GM19035 (cell line): ENCODE data around the gene AIF1L.

Source experiments
- ATAC-seq: cut with Tn5 transposase; IDR thresholded peaks from one replicate; pipeline ENCODE4 v1.9.1; 2021; ENCODE audit not compliant: unreplicated experiment

The AIF1L gene

DNA sequence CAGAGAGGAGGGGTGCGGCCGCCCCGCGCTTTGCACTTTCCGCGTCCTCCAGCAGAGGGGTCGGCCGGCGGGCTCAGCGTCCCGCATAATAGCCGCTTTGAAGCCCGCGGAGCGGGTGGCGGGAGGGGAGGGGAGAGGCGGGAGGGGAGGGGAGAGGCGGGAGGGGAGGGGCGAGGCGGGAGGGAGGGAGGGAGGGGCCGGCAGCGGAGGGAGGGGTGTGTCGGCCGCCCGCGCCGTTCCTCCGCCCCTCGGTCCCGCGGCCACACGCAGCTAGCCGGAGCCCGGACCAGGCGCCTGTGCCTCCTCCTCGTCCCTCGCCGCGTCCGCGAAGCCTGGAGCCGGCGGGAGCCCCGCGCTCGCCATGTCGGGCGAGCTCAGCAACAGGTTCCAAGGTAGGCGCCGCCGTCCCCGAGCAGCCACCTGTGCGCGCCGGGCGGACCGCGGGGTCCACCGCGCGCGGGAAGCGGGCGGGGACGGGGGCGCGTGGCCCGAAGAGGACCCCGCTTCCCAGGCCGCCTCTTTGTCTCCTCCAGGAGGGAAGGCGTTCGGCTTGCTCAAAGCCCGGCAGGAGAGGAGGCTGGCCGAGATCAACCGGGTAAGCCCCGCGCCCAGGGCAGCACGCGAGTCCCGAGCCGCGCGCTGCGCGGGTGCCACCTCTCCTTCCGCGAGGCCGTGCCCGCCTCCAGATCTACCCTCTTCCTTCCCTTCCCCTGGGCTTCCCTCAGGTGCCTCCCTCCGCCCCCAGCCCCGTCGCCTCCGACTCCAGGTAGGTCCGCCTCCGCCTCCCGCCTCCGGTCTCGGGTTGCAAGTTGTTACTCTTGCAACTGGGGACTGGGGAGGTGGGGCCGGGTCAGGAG lies at the start of gene AIF1L:
AIF1L (plus strand) TSS at position 263 of the 857 bp plus-strand sequence; CDS start at position 362, 99 bp downstream.
- no peak for ATAC-seq

DNA sequence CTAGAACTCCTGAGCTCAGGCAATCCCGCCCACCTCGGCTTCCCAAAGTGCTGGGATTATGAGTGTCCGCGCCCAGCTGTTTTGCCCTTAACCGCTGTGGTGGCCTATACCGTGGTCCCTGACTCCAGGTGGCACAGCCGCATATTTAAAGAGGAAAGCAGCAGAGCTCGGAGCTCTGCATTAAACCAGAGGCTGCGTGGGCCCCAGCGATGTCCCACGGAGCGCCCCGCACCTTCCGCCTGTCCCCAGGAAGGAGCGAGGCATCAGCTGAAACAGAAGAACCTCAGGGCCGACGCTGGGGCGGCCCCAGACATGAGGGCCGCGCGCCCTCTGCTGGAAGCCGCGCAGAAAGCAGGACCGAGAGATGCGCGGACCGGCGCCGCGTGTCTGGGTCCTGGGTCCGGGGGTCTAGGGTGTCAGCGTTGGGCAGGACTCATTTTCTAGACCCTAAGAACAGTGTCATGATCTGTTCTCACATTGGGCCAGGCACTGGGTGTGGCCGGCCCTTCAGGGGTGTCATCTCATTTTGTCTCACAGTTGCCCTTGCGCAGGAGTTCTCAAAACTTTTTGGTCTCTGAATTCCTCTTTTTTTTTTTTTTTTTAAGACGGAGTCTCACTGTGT lies 49.6 kb upstream of the AIF1L start:
- ATAC-seq = no peak

DNA sequence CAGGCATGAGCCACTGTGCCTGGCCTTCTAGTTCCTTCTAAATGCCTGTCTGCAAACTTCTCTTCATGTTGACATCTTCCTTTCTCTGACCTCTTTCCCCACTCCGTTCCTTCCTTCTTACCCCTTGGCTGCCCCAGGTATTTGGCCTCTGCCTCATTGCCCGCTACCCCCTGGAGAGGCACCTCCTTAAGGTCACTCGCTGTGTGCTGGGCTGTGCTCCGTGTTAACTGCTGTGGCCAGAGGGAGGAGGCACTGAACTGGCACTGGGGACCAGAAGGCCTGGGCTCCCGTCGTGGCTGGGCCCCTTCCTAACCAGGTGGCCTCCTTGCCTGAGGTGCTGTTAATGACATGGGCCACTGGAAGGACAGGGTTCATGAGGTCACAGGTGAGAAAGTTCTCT lies 48.0 kb upstream of the AIF1L start:
- no peak for ATAC-seq

DNA sequence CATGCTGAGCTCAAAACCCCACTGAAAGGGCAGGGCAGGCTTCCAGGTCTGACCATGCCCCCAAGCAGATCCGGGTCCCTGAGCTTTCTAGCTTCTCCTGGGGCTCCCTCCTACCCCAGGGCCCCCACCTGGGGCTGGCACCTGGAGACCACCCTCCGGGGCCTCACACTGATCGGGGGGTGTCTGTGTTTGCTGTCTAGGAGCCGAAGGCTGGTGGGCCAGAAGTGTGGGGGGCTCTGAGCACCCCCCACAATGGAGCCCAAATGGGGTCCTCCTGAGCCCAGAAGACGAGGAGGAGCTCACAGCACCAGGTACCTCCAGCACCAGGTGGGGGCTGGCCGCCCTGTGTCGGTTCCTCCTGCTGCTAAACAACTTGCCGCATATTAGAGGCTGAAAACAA lies 47.5 kb upstream of the AIF1L start:
- no peak for ATAC-seq

DNA sequence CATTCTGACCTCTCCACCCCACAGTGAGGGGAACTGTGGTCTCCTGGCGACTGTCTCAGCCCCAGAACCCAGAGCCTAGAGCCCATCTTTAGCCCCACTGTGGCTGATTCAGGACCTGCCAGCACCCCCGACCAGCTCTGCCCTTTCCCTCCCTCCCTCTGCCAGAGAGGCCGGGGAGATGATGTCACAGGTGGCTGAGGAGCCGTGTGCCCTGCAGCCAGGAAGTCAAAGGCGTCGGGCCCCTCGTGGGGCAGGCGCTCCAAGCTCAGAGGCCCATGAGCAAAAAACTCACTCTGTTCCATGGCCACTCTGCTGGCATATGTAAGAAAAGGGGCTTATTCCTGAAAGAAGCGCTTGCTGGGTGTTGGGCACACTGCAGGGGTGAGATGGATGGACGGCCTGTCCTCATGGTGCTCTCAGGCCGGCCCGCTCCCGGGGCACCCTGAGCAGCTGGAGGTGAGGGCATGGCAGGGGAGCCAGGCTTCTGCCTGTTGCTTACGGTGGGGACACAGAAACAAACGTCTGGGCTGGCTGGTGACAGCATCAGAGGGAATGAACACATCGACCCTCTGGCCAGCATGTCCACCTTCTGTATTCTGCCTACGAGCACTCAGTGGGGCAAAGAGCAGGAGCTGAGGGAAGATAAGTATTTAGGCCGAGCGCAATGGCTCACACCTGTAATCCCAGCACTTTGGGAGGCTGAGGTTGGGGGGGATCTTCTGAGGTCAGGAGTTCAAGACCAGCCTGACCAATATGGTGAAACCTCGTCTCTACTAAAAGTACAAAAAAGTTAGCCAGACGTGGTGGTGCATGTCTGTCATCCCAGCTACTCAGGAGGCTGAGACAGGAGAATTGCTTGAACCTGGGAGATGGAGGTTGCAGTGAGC lies 46.3 kb upstream of the AIF1L start:
- ATAC-seq = no peak

DNA sequence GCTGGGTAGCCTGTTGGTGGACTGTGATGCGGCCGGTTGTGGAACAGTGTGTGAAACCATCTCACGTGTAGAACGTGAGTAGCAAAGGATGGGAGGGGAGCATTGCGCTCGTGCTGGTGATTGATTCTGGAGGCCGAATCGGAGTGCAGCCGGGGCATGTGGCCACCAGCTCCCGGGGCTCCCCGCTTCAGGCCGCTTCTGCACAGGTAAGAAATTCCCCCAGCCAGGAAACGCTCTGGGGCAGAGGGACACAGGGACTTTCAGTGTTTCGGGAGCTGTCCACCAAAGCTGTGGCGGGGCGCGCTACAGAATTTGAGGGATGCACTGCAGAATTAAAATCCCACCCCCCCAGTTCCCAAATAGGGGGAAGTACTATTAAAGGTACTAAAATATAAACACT lies 45.5 kb upstream of the AIF1L start:
- ATAC-seq = no peak

DNA sequence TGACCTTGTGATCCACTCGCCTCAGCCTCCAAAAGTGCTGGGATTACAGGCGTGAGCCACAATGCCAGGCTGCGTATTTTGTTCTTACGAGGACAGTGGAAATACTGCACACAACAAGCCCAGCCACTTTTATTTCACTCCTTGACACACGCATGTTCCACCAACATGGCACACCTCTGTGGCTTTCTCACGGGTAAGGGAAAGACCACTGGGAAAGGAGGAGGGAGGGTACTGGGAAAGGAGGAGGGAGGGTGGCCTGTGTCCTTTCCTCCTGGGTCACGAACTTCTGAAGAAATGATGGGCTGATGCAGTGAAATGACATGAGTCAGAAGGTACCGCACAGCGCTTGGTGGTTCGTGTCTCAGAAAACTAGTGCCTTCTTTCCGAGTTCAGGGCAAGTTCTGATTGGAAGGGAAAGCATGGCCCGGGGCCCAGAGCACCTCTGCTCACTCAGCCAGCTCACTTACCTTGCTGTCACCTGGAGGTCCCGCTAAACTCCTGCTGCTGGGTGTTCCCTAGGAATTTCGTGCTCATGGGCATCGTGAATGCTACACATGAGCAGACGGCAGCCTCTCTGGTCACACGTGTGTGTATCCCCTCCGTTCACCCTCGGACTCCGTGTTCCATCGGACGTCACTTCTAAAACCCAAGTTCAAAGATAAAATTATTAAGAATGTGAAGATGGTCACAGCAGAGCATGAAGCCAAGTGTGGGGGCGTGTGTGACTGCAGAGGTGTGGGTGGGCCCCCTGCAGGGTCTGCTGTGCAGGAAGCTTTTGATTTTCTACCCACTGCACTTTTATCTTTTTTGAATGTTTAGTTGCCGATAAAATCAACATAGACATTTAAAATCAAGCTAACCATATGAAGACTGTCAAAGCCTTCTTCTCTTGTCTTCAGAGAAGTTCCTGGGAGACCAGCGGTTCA lies 44.5 kb upstream of the AIF1L start:
- no peak for ATAC-seq

DNA sequence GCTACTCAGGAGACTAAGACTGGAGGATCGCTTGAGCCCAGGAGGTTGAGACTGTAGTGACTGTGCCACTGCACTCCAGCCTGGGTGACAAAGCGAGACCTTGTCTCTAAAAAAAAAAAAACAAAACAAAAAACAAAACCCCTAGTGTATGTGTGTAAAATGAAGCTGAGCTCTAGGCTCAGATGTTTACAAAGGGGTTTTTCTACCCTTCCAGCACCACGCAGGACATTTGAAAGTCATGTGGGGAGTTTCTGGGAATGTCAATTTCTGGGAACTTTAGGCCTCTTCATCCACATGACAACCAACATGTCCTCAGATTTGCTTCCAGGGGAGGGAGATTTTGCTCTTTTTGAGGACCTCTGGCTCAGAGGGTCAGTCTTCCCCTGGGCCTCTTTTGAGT lies 42.4 kb upstream of the AIF1L start:
- ATAC-seq = no peak

DNA sequence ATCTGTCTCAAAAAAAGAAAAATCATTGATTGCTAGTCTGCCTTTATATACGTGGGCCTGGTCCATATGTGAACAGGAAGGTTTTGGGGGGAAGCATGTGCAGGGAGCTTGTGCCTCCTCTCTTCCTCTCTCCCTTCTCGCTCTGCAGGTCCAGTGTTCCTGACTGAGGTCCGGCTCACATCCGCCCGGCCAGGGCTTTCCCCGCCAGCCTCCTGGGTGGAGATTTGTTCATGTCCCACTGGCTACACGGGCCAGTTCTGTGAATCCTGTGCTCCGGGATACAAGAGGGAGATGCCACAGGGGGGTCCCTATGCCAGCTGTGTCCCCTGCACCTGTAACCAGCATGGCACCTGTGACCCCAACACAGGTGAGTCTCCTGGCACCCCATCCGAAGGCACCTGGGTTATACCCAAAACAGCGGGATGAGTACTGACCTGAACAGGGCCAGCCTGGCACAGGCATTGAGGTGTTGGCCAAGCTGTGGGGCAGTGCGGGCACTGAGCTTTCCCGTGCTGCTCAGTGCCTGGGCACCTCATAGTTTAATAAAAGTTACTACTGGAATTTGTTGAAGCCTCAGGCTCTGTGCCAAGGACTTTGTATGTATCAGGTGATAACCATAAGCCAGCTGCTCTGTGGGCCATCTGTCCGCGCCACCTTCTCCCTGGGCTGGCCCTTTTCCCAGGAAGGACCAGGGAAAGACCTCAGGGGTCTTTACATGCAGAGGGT lies 39.4 kb upstream of the AIF1L start:
- no peak for ATAC-seq

DNA sequence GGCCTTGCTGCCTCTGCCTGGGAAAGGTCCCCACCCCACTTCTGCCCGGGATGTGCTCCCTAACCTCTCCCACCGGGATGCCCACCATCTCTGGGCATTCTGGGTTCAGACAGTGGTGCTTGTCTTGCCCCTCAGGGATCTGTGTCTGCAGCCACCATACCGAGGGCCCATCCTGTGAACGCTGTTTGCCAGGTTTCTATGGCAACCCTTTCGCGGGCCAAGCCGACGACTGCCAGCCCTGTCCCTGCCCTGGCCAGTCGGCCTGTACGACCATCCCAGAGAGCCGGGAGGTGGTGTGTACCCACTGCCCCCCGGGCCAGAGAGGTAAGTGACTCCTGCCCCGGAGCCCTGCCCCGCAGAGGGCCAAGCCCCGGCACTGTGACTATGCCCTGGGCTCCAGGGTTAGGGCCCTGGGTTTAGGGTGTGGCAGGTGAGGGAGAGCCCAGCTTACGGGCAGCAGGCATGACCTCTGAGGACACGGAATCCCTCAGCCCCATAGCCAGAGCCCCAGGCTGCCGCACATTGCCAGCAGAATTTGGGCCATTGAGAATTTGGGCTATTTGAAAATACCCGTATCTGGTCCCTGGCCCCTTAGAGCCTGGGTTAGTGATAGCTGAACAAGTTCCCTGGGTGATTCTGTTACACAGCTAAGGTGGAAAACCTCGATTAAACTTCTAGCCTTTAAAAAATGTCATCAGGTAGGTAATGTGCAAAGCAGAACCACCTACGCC lies 35.3 kb upstream of the AIF1L start:
- no peak for ATAC-seq

DNA sequence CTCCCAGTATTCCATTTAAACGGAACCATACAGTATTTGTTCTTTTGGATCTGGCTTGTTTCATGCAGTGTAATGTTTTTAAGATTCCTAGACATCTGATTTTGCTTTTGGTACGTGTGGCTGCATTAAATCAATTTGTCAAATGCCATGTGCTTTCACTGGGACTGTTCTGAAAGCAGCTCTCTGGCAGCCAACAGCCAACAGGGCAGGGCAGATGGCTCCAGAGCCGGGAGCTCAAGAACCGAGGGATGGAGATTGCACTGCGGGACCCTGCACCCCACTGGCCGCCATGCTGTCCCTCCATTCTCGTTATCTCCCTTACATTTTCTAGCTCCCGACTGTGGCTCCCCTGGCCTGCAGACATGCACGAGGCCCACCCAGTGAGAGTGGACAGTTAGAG lies 33.4 kb upstream of the AIF1L start:
- ATAC-seq = no peak

DNA sequence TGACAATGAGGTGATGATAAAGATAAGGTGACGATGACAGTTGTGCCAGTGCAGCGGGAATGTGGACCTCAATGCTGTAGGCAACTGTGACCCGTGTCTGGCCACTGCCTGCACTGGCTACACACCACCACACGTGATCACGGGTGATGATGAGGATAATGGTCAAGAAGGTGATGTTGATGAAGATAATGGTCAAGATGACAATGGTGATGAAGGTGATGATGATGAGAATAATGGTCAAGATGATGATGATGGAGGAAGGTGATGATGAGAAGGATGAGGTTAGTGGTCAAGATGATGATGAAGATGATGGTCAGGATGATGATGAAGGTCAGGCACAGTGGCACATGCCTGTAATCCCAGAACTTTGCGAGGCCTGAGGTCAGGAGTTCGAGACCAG lies 30.7 kb upstream of the AIF1L start:
- no peak for ATAC-seq

DNA sequence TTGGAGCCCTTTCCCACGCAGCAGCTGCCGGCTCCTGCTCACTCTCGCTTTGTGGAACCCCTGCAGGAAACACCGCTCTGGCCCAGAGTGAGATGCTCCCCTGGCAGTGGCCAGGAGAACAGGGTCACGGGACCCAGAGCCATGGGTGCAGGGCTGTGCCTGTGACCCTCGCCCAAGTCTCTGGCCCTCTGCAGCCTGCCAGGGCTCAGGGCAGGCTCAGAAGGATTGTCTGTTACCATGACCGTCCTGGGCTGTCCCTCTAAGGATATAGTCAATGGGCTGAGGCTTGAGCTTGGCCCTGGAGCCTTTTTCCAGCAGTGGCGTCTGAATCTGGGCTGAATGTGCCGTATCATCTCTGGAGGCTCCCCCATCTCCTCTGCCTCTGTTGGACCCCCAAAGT lies 28.7 kb upstream of the AIF1L start:
- ATAC-seq = no peak

DNA sequence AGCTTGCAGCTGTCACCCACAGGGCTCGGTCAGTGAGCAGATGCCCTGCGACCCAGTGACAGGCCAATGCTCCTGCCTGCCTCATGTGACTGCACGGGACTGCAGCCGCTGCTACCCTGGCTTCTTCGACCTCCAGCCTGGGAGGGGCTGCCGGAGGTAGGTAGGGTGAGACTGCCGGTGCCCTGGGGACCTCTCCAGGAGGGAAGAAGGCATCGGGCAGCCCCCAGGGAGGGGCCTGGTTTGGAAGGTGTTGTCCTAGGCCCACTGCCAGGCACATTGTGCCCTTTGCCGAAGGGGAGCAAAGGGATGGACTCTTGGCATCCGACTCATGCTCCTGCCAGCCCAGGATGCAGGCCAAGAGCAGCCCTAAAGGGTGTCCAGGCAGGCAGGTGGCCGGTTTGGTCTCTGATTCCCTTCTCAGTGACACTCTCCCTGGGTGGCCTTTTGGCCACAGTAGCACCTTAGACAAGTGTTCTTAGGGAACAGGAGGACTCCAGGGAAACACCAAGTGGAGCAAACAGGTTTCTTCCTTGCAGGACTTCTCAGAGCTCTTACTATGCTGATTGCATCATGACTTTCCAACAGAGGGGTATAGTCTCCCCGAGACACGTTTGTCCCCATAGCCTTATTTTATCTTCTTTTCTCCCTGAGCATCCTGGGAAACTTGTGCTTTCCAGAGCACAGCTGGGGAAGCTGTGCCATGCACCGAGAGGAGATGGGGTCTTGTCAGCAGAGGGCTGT lies 28.1 kb upstream of the AIF1L start:
- ATAC-seq = no peak

DNA sequence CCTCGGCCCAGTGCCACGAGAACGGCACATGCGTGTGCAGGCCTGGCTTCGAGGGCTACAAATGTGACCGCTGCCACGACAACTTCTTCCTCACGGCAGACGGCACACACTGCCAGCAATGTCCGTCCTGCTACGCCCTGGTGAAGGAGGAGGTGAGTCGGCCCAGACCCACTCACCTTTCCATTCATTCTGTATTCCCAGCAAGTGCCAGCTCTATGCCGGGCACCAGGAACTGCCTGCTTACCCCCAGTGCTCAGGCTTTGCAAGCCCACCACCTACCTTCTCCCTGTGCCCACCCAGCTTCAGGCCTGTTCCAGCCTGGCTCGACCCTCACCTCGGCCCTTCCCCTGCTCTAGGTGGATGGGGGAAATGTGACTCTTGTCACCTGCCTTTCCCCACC lies 26.6 kb upstream of the AIF1L start:
- no peak for ATAC-seq

DNA sequence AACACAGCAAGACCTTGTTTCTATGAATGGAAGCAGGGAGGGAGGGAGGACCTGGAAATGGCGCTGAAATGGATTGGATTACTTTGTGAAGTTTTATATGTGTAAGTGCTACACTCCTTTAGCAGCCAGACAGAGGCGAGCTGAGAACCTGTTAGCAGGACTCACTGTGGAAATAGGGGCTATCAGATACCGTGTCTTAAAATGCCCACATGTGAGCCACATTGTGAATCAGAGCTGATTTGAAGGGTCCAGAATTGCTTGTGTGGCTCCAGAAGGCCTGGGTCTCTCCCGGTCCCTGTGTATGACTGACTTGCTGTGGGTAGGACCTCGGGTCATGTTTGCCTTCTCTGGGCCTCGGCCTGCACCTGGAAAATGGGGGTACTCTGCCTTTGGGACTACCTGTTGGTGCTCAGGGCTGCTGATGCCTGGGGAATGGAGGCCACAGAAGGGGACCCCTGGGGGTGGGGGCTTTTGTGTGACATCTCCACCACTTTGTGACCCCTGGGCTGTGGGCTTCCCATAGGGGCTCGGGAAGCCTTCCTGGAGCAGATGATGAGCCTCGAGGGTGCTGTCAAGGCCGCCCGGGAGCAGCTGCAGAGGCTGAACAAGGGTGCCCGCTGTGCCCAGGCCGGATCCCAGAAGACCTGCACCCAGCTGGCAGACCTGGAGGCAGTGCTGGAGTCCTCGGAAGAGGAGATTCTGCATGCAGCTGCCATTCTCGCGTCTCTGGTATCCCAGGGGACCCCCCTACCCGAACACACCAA lies 24.0 kb upstream of the AIF1L start:
- ATAC-seq = no peak

DNA sequence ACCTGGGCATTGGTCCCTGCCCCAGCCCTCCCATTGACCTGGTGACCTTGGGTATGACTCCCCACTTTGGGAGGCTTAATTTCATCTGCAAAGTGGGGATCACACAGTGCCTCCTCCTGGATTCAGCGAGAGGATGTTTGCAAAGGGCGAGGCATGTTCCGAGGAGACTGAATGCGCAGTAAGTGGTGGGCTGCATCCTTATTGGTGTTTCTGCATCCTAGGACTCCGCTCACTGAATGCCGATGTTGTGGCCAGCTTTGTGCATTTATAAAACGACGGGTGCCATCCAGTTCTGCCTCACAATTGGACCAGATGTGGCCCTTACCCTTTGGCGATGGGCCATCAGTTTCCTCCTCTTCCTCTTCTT lies 23.5 kb upstream of the AIF1L start:
- no peak for ATAC-seq
